Lower leg skin (tissue), 4 donors: ENCODE results near the gene ENDOG. TPM values are rescaled to one million over a fixed set of nuclear protein-coding genes. Genes with fewer than 3 reads are reported as not detected.

ENCODE experiments used
- DNase-seq, 2 donors: peaks; one replicate each; pipeline ENCODE4 v3.0.0-alpha.2; 2019; ENCODE audit warnings: low spot score in 2 of 2
- H3K4me3 ChIP-seq: fragments of 200-600 bp; sonication (generic); 2 replicates; pipeline ENCODE4 v1.5.1; 2017; ENCODE audit warnings: mild to moderate bottlenecking, low read depth; ENCODE audit not compliant: poor library complexity, severe bottlenecking
- CTCF ChIP-seq, 3 donors: fragments of 450-650 bp; IDR thresholded peaks; one replicate each; pipeline ENCODE4 v1.5.1; 2016; ENCODE audit warnings: antibody characterized with exemption in 3 of 3, mild to moderate bottlenecking in 3 of 3, moderate library complexity in 2 of 3
- POLR2A ChIP-seq, 2 donors: fragments of 450-650 bp; IDR thresholded peaks; one replicate each; pipeline ENCODE4 v1.6.1; 2016 to 2017; ENCODE audit warnings: antibody characterized with exemption in 2 of 2, mild to moderate bottlenecking in 1 of 2, moderate library complexity in 1 of 2
- WGBS, 2 donors: methylation state at CpG; one replicate each; pipeline ENCODE4 v1.1.5; 2018; 5-methylcytosine and 5-hydroxymethylcytosine counted together
- intact Hi-C: fragments of 100-400 bp; cut with DNase I; formaldehyde crosslinking; loops from one replicate; pipeline ENCODE4 v1.15.0; 2023; ENCODE audit warnings: low total_unique reads
- total RNA-seq, 4 donors: library from RNA; depleted of rRNA; stranded (reverse); fragments of >200 nt; gene quantifications; one replicate each; pipeline ENCODE4 v1.1.0, GENCODE V29; 2016

ENDOG gene
- total RNA-seq, 4 donors from 2014 or later, result 12.5 to 34.7 (median 25.5) TPM

GRCh38 chr9:128808543-128808942 lies 9.8 kb upstream of the ENDOG start:
- intact Hi-C loops, result no loop called here
- no peak for TF ChIP-seq CTCF (IDR thresholded peaks at IDR 0.05)
- TF ChIP-seq POLR2A (IDR thresholded peaks at IDR 0.05), result no peak
- WGBS, 2 donors, result 90 to 91% methylated on average over 3 of the region's 3 CpGs
- no peak for DNase-seq
- no peak overlapping the region for H3K4me3 ChIP-seq

GRCh38 chr9:128809036-128809599 lies 9.2 kb upstream of the ENDOG start:
- DNase-seq, result no peak
- intact Hi-C loops, result no loop called here
- H3K4me3 ChIP-seq, result no peak overlapping the region
- WGBS, 2 donors, result 91 to 94% methylated on average over 11 to 12 of the region's 12 CpGs
- TF ChIP-seq POLR2A (IDR thresholded peaks at IDR 0.05) (no peak), CTCF (IDR thresholded peaks at IDR 0.05) (no peak)

- 61 to 100% methylated on average over 2 of the region's 2 CpGs for WGBS, 2 donors
- intact Hi-C loops, result no loop called here
These were observed 8.5 kb upstream of the ENDOG start for GRCh38 chr9:128809831-128810230.

GRCh38 chr9:128810873-128811272 lies 7.4 kb upstream of the ENDOG start:
- intact Hi-C loops, result no loop called here
- no peak overlapping the region for H3K4me3 ChIP-seq
- no peak for DNase-seq
- TF ChIP-seq CTCF (IDR thresholded peaks at IDR 0.05), result no peak
- TF ChIP-seq POLR2A (IDR thresholded peaks at IDR 0.05), result no peak
- WGBS, 2 donors, result 67 to 75% methylated on average over 5 of the region's 5 CpGs

More at GRCh38 chr9:128809831-128810230, 8.5 kb upstream of the ENDOG start:
- DNase-seq, result no peak
- no peak for TF ChIP-seq POLR2A (IDR thresholded peaks at IDR 0.05)
- no peak for TF ChIP-seq CTCF (IDR thresholded peaks at IDR 0.05)
- no peak overlapping the region for H3K4me3 ChIP-seq

- DNase-seq, result no peak
- 9 to 11% methylated on average over 45 to 55 of the region's 90 CpGs for WGBS, 2 donors
- intact Hi-C loops, result no loop called here
These were observed 777 bp downstream of the ENDOG start for GRCh38 chr9:128818839-128819715.

More at GRCh38 chr9:128818839-128819715, 777 bp downstream of the ENDOG start:
- H3K4me3 ChIP-seq, result peak overlapping the region; percentile 37
- no peak for TF ChIP-seq POLR2A (IDR thresholded peaks at IDR 0.05)
- TF ChIP-seq CTCF (IDR thresholded peaks at IDR 0.05), result no peak
